ENCODE measurements around the gene MRPL38. TPM values are rescaled to one million over a fixed set of nuclear protein-coding genes. Genes with fewer than 3 reads are reported as not detected.
"Not testable (repeated sequence)": the region's sequence is repeated elsewhere in the genome, so short reads cannot be mapped to it uniquely, and the experiment has no call there.

Gene MRPL38
- total and polyA plus RNA-seq, 2 donors = 18.3 to 61.3 TPM

- Histone ChIP-seq H3K36me3 (ENCODE audit: insufficient read depth) (no peaks in the 10 kb centered on the region), H3K4me1 (ENCODE audit: insufficient read depth) (no peaks in the 10 kb centered on the region), H3K4me3 (ENCODE audit: low read depth, low read length) (peak overlapping the region; percentile 80), H3K27ac (ENCODE audit: low read depth) (peak overlapping the region; percentile 92)
- WGBS = 35% methylated on average over 37 of the region's 37 CpGs
- no peak for DNase-seq (ENCODE audit: extremely low spot score)
Measured at GRCh38 chr17:75897160-75898019, 7.3 kb downstream of the MRPL38 start.

GRCh38 chr17:75896415-75897159 lies 8.1 kb downstream of the MRPL38 start, which contains the start of gene TRIM65:
TRIM65 (minus strand) TSS chr17:75896951; CDS start chr17:75896937, 14 bp downstream.
- Histone ChIP-seq H3K27ac (ENCODE audit: low read depth) (peak within 1 kb of the TSS; percentile 92), H3K4me3 (ENCODE audit: low read depth, low read length) (peak within 1 kb of the TSS; percentile 80), H3K36me3 (ENCODE audit: insufficient read depth) (no peaks in the 10 kb centered on the region), H3K4me1 (ENCODE audit: insufficient read depth) (no peaks in the 10 kb centered on the region)
- under 1% methylated on average over 102 of the region's 102 CpGs for WGBS
- DNase-seq (ENCODE audit: extremely low spot score) = no peak

GRCh38 chr17:75895370-75896155 lies 9.1 kb downstream of the MRPL38 start:
- H3K36me3 ChIP-seq (ENCODE audit: insufficient read depth) = peaks cover 3% of the 10 kb centered on the region
- H3K4me3 ChIP-seq (ENCODE audit: low read depth, low read length) = peak overlapping the region; percentile 19
- no peaks in the 10 kb centered on the region for H3K4me1 ChIP-seq (ENCODE audit: insufficient read depth)
- no peak for DNase-seq (ENCODE audit: extremely low spot score)
- peak overlapping the region; percentile 55 for H3K27ac ChIP-seq (ENCODE audit: low read depth)
- WGBS = 23% methylated on average over 28 of the region's 28 CpGs

- WGBS = 71% methylated on average over 22 of the region's 22 CpGs
- no peak for DNase-seq (ENCODE audit: extremely low spot score)
- H3K4me1 ChIP-seq (ENCODE audit: insufficient read depth) = no peaks in the 10 kb centered on the region
- peaks cover 3% of the 10 kb centered on the region for H3K36me3 ChIP-seq (ENCODE audit: insufficient read depth)
- no peak overlapping the region for H3K27ac ChIP-seq (ENCODE audit: low read depth)
- H3K4me3 ChIP-seq (ENCODE audit: low read depth, low read length) = no peak overlapping the region
Measured at GRCh38 chr17:75894049-75894733, 10.5 kb downstream of the MRPL38 start.

- no peak for DNase-seq (ENCODE audit: extremely low spot score)
- peaks cover 3% of the 10 kb centered on the region for H3K36me3 ChIP-seq (ENCODE audit: insufficient read depth)
- H3K27ac ChIP-seq (ENCODE audit: low read depth) = no peak overlapping the region
- WGBS = 88% methylated on average over 18 of the region's 18 CpGs
- H3K4me1 ChIP-seq (ENCODE audit: insufficient read depth) = no peaks in the 10 kb centered on the region
- H3K4me3 ChIP-seq (ENCODE audit: low read depth, low read length) = no peak overlapping the region
Measured at GRCh38 chr17:75893305-75894048, 11.2 kb downstream of the MRPL38 start.

- Histone ChIP-seq H3K36me3 (ENCODE audit: insufficient read depth) (peaks cover 3% of the 10 kb centered on the region), H3K4me3 (ENCODE audit: low read depth, low read length) (no peak overlapping the region), H3K27ac (ENCODE audit: low read depth) (no peak overlapping the region), H3K4me1 (ENCODE audit: insufficient read depth) (no peaks in the 10 kb centered on the region)
- 83% methylated on average over 16 of the region's 16 CpGs for WGBS
- no peak for DNase-seq (ENCODE audit: extremely low spot score)
Measured at GRCh38 chr17:75892556-75893224, 12.0 kb downstream of the MRPL38 start.

- Histone ChIP-seq H3K27ac (ENCODE audit: low read depth) (no peak overlapping the region), H3K4me3 (ENCODE audit: low read depth, low read length) (no peak overlapping the region), H3K36me3 (ENCODE audit: insufficient read depth) (peaks cover 3% of the 10 kb centered on the region), H3K4me1 (ENCODE audit: insufficient read depth) (no peaks in the 10 kb centered on the region)
- WGBS = 76% methylated on average over 32 of the region's 32 CpGs
- no peak for DNase-seq (ENCODE audit: extremely low spot score)
Measured at GRCh38 chr17:75891605-75892555, 12.8 kb downstream of the MRPL38 start.

- Histone ChIP-seq H3K27ac (ENCODE audit: low read depth) (no peak overlapping the region), H3K36me3 (ENCODE audit: insufficient read depth) (peaks cover 3% of the 10 kb centered on the region), H3K4me1 (ENCODE audit: insufficient read depth) (no peaks in the 10 kb centered on the region), H3K4me3 (ENCODE audit: low read depth, low read length) (no peak overlapping the region)
- DNase-seq (ENCODE audit: extremely low spot score) = no peak
- WGBS = 88% methylated on average over 31 of the region's 31 CpGs
Measured at GRCh38 chr17:75891022-75891604, 13.6 kb downstream of the MRPL38 start.

- Histone ChIP-seq H3K4me1 (ENCODE audit: insufficient read depth) (no peaks in the 10 kb centered on the region), H3K4me3 (ENCODE audit: low read depth, low read length) (no peak overlapping the region), H3K36me3 (ENCODE audit: insufficient read depth) (peaks cover 3% of the 10 kb centered on the region), H3K27ac (ENCODE audit: low read depth) (no peak overlapping the region)
- no peak for DNase-seq (ENCODE audit: extremely low spot score)
- WGBS = 76% methylated on average over 6 of the region's 6 CpGs
Measured at GRCh38 chr17:75889454-75889853, 15.2 kb downstream of the MRPL38 start.

- peaks cover 3% of the 10 kb centered on the region for H3K36me3 ChIP-seq (ENCODE audit: insufficient read depth)
Measured at GRCh38 chr17:75888484-75888883, 16.2 kb downstream of the MRPL38 start.

GRCh38 chr17:75885860-75886259 lies 18.8 kb downstream of the MRPL38 start:
- DNase-seq (ENCODE audit: extremely low spot score); H3K36me3 ChIP-seq (ENCODE audit: insufficient read depth); H3K4me1 ChIP-seq (ENCODE audit: insufficient read depth); H3K4me3 ChIP-seq (ENCODE audit: low read depth, low read length); H3K27ac ChIP-seq (ENCODE audit: low read depth): not testable (repeated sequence)
- 85% methylated on average over 9 of the region's 9 CpGs for WGBS

More at GRCh38 chr17:75888484-75888883, 16.2 kb downstream of the MRPL38 start:
- WGBS = 82% methylated on average over 6 of the region's 6 CpGs
- no peak for DNase-seq (ENCODE audit: extremely low spot score)
- no peak overlapping the region for H3K27ac ChIP-seq (ENCODE audit: low read depth)
- H3K4me1 ChIP-seq (ENCODE audit: insufficient read depth) = no peaks in the 10 kb centered on the region
- H3K4me3 ChIP-seq (ENCODE audit: low read depth, low read length) = no peak overlapping the region

Data from urinary bladder (tissue), 4 donors.